WTC11 (cell line): ENCODE measurements around the gene SENP8. TPM values are rescaled to one million over a fixed set of nuclear protein-coding genes. Genes with fewer than 3 reads are reported as not detected.

ENCODE experiments used
- ATAC-seq: fragments of 200-7000 bp; cut with Tn5 transposase; 2 replicates; pipeline ENCODE4 v1.10.0; 2021; ENCODE audit warnings: mild to moderate bottlenecking, moderate library complexity
- CTCF ChIA-PET: fragments of 300-600 bp; sonication (Branson Sonifier 250); formaldehyde crosslinking; loops from one replicate; lab custom pipeline; 2021; ENCODE audit warnings: antibody characterized with exemption; lab: Charles Lee
- POLR2A ChIA-PET: fragments of 350-600 bp; sonication (Branson Sonifier 250); formaldehyde crosslinking; loops from one replicate; lab custom pipeline; 2021; ENCODE audit warnings: antibody characterized with exemption; lab: Charles Lee
- DNase-seq: peaks from one replicate; pipeline ENCODE4 v3.0.0; 2021; ENCODE audit warnings: low spot score
- H3K27ac Mint-ChIP-seq: 2 replicates; pipeline ENCODE4 v1.8.0; 2021; ENCODE audit warnings: mixed read lengths
- H3K27me3 Mint-ChIP-seq: 2 replicates; pipeline ENCODE4 v1.8.0; 2021; ENCODE audit warnings: low read depth, mild to moderate bottlenecking, moderate library complexity, mixed read lengths
- H3K36me3 Mint-ChIP-seq: 2 replicates; pipeline ENCODE4 v1.8.0; 2021; ENCODE audit warnings: mixed read lengths
- H3K4me1 Mint-ChIP-seq: 2 replicates; pipeline ENCODE4 v1.8.0; 2022; ENCODE audit warnings: mixed read lengths
- H3K4me3 Mint-ChIP-seq: 2 replicates; pipeline ENCODE4 v1.8.0; 2021; ENCODE audit warnings: mild to moderate bottlenecking, moderate library complexity, mixed read lengths
- H3K9me3 Mint-ChIP-seq: 2 replicates; pipeline ENCODE4 v1.8.0; 2021; ENCODE audit warnings: mixed read lengths
- CREM ChIP-seq: sonication (generic); formaldehyde crosslinking; IDR thresholded peaks from 2 replicates; pipeline ENCODE4 v1.8.1; 2022; ENCODE audit warnings: mild to moderate bottlenecking, missing genetic modification reagents, moderate library complexity
- ETV6 ChIP-seq: sonication (generic); formaldehyde crosslinking; IDR thresholded peaks from 2 replicates; pipeline ENCODE4 v1.8.1; 2022; ENCODE audit warnings: mild to moderate bottlenecking, missing genetic modification reagents
- FOXJ3 ChIP-seq: sonication (generic); formaldehyde crosslinking; IDR thresholded peaks from 2 replicates; pipeline ENCODE4 v1.9.0; 2021; ENCODE audit warnings: missing genetic modification reagents, mild to moderate bottlenecking, borderline replicate concordance
- FOXP1 ChIP-seq: sonication (generic); formaldehyde crosslinking; IDR thresholded peaks from 2 replicates; pipeline ENCODE4 v1.8.0; 2022; ENCODE audit warnings: missing genetic modification reagents, mild to moderate bottlenecking, moderate library complexity, borderline replicate concordance
- GABPB1 ChIP-seq: sonication (generic); formaldehyde crosslinking; IDR thresholded peaks from 2 replicates; pipeline ENCODE4 v1.8.1; 2023; ENCODE audit warnings: mild to moderate bottlenecking, missing genetic modification reagents
- MYBL2 ChIP-seq: sonication (generic); formaldehyde crosslinking; IDR thresholded peaks from 2 replicates; pipeline ENCODE4 v1.8.1; 2023; ENCODE audit warnings: mild to moderate bottlenecking, moderate library complexity, missing genetic modification reagents
- NFYB ChIP-seq: sonication (generic); formaldehyde crosslinking; conservative IDR thresholded peaks from 2 replicates; pipeline ENCODE4 v1.8.0; 2022; ENCODE audit warnings: low read depth, missing genetic modification reagents
- SP1 ChIP-seq: sonication (generic); formaldehyde crosslinking; conservative IDR thresholded peaks from 2 replicates; pipeline ENCODE4 v1.8.1; 2022; ENCODE audit warnings: missing genetic modification reagents
- TEAD4 ChIP-seq: sonication (generic); formaldehyde crosslinking; IDR thresholded peaks from 2 replicates; pipeline ENCODE4 v1.8.0; 2022; ENCODE audit warnings: mild to moderate bottlenecking, missing genetic modification reagents
- ZNF232 ChIP-seq: sonication (generic); formaldehyde crosslinking; IDR thresholded peaks from 2 replicates; pipeline ENCODE4 v1.8.0; 2022; ENCODE audit warnings: mild to moderate bottlenecking, missing genetic modification reagents
- total RNA-seq: library from RNA; stranded (reverse); gene quantifications from 3 replicates; pipeline ENCODE4 v1.2.3, GENCODE V29; 2021
- TF ChIP-seq, protein P1 (sequence below): sonication (generic); formaldehyde crosslinking; IDR thresholded peaks from 2 replicates; pipeline ENCODE4 v1.8.0; 2023; ENCODE audit warnings: missing genetic modification reagents
- TF ChIP-seq, protein P2 (sequence below): sonication (generic); formaldehyde crosslinking; conservative IDR thresholded peaks from 2 replicates; pipeline ENCODE4 v1.8.1; 2022; ENCODE audit warnings: mild to moderate bottlenecking, missing genetic modification reagents
- TF ChIP-seq, protein P3 (sequence below): fragments of 200-600 bp; IDR thresholded peaks from 2 replicates; pipeline ENCODE4 v1.8.0; 2022; ENCODE audit warnings: antibody characterized with exemption
- TF ChIP-seq, protein P4 (sequence below): sonication (generic); formaldehyde crosslinking; IDR thresholded peaks from 2 replicates; pipeline ENCODE4 v1.8.0; 2022; ENCODE audit warnings: mild to moderate bottlenecking, missing genetic modification reagents
- TF ChIP-seq, protein P5 (sequence below): sonication (generic); formaldehyde crosslinking; IDR thresholded peaks from 2 replicates; pipeline ENCODE4 v1.8.0; 2022; ENCODE audit warnings: mild to moderate bottlenecking, missing genetic modification reagents
- TF ChIP-seq, protein P6 (sequence below): sonication (generic); formaldehyde crosslinking; IDR thresholded peaks from 2 replicates; pipeline ENCODE4 v1.8.1; 2022; ENCODE audit warnings: low read depth, missing genetic modification reagents, borderline replicate concordance
- TF ChIP-seq, protein P7 (sequence below): sonication (generic); formaldehyde crosslinking; IDR thresholded peaks from 2 replicates; pipeline ENCODE4 v1.8.0; 2023; ENCODE audit warnings: missing genetic modification reagents, mild to moderate bottlenecking, borderline replicate concordance

Gene SENP8
- total RNA-seq, 1 experiment from 2014 or later: 6.3 TPM

DNA sequence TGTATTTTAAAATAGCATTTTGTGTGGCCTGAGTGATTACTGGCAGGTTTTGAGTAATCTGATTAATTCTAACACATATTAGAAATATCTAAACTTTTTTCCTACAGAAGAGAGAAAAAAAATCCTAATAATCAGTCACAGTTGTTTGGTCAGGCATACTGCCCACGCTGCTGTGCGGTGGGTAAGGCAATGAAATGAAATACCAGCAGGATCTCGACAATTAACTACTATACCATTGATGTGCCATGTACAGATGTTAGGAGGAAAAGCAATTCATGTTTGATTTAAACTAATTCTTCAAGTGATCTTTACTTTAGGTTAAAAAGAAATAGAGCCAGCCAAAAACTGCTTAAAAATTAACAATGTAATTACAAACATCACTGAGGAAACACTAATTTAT lies 74.2 kb downstream of the SENP8 start:
- TF ChIP-seq FOXJ3 (CRISPR knock-in tag) (no peak), ZNF232 (CRISPR knock-in tag) (no peak), NFYB (no peak), SP1 (CRISPR knock-in tag) (no peak), GABPB1 (CRISPR knock-in tag) (no peak), MYBL2 (CRISPR knock-in tag) (no peak), TEAD4 (no peak), CREM (no peak), ETV6 (CRISPR knock-in tag) (no peak), FOXP1 (CRISPR knock-in tag) (no peak)
- TF ChIP-seq, protein P1, sequence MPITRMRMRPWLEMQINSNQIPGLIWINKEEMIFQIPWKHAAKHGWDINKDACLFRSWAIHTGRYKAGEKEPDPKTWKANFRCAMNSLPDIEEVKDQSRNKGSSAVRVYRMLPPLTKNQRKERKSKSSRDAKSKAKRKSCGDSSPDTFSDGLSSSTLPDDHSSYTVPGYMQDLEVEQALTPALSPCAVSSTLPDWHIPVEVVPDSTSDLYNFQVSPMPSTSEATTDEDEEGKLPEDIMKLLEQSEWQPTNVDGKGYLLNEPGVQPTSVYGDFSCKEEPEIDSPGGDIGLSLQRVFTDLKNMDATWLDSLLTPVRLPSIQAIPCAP: no peak
- TF ChIP-seq, protein P2, sequence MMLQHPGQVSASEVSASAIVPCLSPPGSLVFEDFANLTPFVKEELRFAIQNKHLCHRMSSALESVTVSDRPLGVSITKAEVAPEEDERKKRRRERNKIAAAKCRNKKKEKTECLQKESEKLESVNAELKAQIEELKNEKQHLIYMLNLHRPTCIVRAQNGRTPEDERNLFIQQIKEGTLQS (CRISPR knock-in tag): no peak
- TF ChIP-seq, protein P3, sequence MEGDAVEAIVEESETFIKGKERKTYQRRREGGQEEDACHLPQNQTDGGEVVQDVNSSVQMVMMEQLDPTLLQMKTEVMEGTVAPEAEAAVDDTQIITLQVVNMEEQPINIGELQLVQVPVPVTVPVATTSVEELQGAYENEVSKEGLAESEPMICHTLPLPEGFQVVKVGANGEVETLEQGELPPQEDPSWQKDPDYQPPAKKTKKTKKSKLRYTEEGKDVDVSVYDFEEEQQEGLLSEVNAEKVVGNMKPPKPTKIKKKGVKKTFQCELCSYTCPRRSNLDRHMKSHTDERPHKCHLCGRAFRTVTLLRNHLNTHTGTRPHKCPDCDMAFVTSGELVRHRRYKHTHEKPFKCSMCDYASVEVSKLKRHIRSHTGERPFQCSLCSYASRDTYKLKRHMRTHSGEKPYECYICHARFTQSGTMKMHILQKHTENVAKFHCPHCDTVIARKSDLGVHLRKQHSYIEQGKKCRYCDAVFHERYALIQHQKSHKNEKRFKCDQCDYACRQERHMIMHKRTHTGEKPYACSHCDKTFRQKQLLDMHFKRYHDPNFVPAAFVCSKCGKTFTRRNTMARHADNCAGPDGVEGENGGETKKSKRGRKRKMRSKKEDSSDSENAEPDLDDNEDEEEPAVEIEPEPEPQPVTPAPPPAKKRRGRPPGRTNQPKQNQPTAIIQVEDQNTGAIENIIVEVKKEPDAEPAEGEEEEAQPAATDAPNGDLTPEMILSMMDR: no peak
- TF ChIP-seq, protein P4, sequence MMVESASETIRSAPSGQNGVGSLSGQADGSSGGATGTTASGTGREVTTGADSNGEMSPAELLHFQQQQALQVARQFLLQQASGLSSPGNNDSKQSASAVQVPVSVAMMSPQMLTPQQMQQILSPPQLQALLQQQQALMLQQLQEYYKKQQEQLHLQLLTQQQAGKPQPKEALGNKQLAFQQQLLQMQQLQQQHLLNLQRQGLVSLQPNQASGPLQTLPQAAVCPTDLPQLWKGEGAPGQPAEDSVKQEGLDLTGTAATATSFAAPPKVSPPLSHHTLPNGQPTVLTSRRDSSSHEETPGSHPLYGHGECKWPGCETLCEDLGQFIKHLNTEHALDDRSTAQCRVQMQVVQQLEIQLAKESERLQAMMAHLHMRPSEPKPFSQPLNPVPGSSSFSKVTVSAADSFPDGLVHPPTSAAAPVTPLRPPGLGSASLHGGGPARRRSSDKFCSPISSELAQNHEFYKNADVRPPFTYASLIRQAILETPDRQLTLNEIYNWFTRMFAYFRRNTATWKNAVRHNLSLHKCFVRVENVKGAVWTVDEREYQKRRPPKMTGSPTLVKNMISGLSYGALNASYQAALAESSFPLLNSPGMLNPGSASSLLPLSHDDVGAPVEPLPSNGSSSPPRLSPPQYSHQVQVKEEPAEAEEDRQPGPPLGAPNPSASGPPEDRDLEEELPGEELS: no peak
- TF ChIP-seq, protein P5, sequence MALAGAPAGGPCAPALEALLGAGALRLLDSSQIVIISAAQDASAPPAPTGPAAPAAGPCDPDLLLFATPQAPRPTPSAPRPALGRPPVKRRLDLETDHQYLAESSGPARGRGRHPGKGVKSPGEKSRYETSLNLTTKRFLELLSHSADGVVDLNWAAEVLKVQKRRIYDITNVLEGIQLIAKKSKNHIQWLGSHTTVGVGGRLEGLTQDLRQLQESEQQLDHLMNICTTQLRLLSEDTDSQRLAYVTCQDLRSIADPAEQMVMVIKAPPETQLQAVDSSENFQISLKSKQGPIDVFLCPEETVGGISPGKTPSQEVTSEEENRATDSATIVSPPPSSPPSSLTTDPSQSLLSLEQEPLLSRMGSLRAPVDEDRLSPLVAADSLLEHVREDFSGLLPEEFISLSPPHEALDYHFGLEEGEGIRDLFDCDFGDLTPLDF: no peak
- TF ChIP-seq, protein P6, sequence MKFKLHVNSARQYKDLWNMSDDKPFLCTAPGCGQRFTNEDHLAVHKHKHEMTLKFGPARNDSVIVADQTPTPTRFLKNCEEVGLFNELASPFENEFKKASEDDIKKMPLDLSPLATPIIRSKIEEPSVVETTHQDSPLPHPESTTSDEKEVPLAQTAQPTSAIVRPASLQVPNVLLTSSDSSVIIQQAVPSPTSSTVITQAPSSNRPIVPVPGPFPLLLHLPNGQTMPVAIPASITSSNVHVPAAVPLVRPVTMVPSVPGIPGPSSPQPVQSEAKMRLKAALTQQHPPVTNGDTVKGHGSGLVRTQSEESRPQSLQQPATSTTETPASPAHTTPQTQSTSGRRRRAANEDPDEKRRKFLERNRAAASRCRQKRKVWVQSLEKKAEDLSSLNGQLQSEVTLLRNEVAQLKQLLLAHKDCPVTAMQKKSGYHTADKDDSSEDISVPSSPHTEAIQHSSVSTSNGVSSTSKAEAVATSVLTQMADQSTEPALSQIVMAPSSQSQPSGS (CRISPR knock-in tag): no peak
- TF ChIP-seq, protein P7, sequence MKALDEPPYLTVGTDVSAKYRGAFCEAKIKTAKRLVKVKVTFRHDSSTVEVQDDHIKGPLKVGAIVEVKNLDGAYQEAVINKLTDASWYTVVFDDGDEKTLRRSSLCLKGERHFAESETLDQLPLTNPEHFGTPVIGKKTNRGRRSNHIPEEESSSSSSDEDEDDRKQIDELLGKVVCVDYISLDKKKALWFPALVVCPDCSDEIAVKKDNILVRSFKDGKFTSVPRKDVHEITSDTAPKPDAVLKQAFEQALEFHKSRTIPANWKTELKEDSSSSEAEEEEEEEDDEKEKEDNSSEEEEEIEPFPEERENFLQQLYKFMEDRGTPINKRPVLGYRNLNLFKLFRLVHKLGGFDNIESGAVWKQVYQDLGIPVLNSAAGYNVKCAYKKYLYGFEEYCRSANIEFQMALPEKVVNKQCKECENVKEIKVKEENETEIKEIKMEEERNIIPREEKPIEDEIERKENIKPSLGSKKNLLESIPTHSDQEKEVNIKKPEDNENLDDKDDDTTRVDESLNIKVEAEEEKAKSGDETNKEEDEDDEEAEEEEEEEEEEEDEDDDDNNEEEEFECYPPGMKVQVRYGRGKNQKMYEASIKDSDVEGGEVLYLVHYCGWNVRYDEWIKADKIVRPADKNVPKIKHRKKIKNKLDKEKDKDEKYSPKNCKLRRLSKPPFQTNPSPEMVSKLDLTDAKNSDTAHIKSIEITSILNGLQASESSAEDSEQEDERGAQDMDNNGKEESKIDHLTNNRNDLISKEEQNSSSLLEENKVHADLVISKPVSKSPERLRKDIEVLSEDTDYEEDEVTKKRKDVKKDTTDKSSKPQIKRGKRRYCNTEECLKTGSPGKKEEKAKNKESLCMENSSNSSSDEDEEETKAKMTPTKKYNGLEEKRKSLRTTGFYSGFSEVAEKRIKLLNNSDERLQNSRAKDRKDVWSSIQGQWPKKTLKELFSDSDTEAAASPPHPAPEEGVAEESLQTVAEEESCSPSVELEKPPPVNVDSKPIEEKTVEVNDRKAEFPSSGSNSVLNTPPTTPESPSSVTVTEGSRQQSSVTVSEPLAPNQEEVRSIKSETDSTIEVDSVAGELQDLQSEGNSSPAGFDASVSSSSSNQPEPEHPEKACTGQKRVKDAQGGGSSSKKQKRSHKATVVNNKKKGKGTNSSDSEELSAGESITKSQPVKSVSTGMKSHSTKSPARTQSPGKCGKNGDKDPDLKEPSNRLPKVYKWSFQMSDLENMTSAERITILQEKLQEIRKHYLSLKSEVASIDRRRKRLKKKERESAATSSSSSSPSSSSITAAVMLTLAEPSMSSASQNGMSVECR (CRISPR knock-in tag): no peak
- ChIA-PET CTCF (interaction anchor here (0.9 kb wide), 1 partner anchor 8 kb away, joined by 3 read pairs; no protein-coding TSS in a partner anchor), POLR2A (no interaction called here)
- DNase-seq (no peak), ATAC-seq (no peak)
- Mint-ChIP-seq H3K4me3 (no peak overlapping the region), H3K4me1 (peaks cover 31% of the 10 kb centered on the region), H3K36me3 (no peaks in the 10 kb centered on the region), H3K27me3 (peaks cover 27% of the 10 kb centered on the region), H3K9me3 (peaks cover 9% of the 10 kb centered on the region), H3K27ac (no peak overlapping the region)

Other genes with a start within 250 kb of the SENP8 start
- 23.5 to 25.1 TPM (median 24.6 TPM) in 3 replicates for gene MYO9A, start 253 bp upstream of the SENP8 start, total RNA-seq
- 1.8 to 2.6 TPM (median 1.9 TPM) in 3 replicates for gene GRAMD2A, start 79.4 kb downstream of the SENP8 start, total RNA-seq
- 858 to 1,399 TPM (median 1,351 TPM) in 3 replicates for gene PKM, start 112.8 kb downstream of the SENP8 start, total RNA-seq
- gene PARP6, start 154.2 kb downstream of the SENP8 start, total RNA-seq: 40.8 to 42.1 TPM (median 41.9 TPM) in 3 replicates
- not detected in 3 replicates for gene CELF6, start 201.8 kb downstream of the SENP8 start, total RNA-seq